Retina (tissue), 1 donor: ENCODE measurements around the gene SPEM3.

Experiments used
- DNase-seq: peaks from one replicate; pipeline ENCODE4 v3.0.0-alpha.2; 2016

SPEM3 gene

DNA sequence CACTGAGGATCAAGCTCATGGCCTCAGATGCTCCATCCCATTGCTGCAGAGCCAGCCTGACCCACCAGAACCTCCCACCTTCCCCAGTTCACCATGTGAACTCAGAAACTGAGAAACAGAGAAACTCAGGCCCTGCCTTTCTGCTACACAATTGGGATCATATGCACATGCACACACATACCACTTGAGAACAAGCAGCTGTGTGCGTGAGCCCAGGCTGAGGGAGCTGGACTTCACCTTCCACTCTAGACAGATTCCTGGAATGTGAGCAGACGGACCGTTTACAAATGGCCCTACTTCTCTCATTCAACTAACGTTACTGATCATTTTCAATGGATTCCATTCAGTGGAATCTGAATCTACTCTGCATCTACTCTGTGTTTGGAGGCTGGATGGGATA lies 5.0 kb upstream of the SPEM3 start:
- no peak for DNase-seq

DNA sequence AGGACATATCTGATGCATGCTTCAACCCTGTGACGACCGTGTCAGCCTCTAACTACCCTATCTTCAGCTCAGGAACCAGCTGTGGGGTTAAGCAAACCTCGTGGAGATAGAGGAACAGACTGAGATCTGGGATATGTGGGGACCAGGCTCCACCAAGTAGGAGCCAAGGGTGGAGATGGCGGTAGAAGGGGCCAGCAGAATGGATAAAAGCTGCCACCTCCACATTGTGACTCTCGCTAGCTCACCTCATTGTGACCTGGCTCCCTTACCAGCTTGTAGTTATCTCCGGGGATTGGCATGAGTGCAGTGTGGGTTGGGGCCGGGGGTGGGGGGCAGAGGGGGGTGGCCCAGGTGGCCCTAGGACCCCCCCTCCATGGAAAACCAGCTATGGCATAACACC lies 3.3 kb upstream of the SPEM3 start, which contains the start of gene SPEM2:
SPEM2 (plus strand) TSS at position 301 of the 400 bp plus-strand sequence; CDS start at position 374, 73 bp downstream.
- no peak for DNase-seq

DNA sequence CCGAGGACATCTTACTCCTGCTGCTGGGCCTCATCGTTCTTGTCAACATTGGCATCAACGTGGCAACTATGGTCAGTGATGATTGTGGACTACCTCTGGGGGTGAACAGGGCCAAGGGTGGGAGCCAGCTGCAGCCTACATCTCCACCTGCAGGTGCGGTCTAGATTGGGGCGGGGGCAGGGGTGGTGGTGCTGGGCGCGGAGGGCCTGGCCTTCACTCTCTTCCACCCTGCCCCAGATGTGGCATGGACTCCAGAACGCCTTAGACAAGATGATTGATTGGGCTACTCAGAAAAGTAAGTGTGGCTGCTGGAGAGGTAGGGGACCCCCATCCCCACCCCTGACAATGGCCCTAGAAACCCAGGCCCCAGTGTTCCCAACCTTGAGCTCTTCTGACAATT lies 2.9 kb upstream of the SPEM3 start:
- no peak for DNase-seq

DNA sequence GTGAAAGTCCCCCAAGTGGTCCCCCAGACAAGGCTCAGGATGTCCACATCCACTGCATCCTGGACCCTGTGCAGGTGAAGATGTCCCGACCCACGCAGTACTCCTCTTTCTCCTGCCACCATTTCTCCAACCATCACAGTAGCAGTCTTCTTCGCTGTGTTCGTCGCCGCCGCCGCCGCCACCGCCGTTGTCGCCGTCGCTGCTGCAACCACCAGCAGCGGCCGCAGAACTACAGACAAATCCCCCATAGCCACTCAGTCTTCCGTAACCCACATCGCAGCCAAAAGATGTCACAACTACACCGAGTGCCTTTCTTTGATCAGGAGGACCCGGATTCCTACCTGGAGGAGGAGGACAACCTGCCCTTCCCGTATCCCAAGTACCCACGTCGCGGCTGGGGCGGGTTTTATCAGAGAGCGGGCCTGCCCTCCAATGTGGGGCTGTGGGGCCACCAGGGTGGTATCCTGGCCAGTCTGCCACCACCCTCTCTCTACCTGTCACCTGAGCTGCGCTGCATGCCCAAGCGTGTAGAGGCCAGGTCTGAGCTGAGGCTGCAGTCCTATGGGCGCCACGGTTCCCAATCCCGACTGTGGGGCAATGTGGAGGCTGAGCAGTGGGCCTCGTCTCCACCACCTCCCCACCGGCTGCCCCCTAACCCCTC lies 2.3 kb upstream of the SPEM3 start:
- no peak for DNase-seq

DNA sequence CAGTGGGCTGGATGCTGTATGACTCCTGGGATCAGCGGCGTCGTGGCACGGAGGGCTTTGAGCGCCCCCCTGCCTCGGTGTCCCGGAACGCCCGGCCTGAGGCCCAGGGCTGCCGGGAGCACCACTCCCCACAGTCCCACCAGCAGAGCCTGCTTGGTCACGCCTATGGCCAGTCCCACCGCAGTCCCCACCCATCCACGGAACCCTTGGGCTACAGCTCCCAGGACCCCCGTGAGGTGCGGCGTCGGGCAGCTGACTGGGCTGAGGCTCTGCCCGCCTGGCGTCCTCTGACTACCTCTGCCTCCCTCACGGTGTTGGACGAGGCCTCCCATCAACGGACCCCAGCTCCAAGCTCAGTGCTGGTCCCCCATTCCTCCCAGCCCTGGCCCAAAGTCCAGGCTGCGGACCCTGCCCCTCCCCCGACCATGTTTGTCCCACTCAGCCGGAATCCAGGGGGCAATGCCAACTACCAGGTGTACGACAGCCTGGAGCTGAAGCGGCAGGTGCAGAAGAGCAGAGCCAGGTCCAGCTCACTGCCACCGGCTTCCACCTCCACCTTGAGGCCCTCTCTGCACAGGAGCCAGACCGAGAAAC lies 1.7 kb upstream of the SPEM3 start:
- DNase-seq, result no peak

DNA sequence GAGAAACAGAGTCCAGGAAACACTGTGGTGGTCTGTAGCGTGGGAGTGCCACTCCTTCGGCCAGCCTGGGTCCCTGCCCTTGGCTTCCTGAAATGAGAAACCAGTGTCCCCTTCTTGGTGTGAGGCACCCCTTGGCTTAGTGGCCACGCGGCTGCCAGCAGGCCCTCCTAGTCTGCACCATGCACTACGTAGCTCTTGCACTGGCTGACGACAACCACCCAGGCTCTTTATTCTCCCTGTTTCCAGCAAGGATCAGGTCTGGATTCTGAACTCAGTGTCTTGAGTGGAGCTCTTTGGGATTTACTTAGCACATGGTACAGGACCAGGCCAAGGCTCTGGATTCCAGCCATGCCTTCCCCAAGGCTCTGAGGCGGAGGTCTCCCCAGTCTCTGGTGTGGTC lies 1.1 kb upstream of the SPEM3 start:
- no peak for DNase-seq

DNA sequence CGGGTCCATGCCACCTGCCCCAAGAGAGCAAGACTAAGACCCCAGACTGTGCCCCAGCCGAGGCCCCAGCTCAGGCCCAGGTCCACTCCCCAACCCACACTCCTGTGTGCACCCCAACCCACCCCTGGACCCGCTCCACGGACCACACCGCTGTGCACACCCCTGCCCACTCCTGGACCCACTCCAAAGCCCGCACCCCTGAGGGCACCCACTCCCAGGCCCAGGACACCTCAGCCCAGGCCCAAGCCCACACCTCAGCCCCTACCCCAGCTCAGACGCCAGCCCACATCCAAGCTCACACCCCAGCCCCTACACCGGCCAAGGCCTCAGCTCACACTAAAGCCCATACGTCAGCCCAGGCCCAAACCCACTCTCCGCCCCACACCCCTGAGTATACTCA lies 1.1 kb downstream of the SPEM3 start:
- no peak for DNase-seq

DNA sequence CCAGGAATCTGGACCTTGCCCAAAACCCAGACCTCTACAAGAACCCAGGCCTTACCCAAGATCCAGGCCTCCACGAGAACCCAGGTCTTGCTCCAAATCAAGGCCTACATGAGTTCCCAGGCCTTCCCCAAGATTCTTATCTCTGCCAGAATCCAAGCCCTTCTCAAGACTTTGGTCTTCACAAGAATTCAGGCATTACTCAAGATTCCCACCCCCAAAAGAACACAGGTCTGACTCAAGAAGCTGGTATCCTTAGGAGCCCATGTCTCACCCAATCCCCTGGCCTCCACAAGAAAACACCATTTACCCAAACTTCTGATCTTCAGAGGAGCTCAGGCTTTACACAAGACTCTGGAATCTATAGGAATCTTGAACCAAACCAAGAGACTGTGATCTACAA lies 2.6 kb downstream of the SPEM3 start:
- DNase-seq, result no peak

DNA sequence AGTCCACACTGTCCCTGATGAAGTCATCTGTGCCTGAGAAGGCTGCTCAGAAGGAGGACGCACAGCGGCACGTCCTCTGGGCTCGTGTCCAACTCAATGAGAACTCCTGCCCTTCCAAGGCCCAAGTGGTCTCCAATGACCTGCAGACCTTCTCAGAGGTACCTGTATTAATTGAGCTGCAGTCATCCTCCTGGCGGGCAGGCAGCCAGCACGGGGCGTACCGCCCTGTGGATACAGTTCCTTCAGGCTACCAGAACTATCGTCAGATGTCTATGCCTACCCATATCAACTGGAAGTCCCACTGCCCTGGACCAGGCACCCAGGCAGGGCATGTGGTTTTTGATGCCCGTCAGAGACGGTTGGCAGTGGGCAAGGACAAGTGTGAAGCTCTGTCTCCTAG lies 3.6 kb downstream of the SPEM3 start:
- DNase-seq, result no peak

DNA sequence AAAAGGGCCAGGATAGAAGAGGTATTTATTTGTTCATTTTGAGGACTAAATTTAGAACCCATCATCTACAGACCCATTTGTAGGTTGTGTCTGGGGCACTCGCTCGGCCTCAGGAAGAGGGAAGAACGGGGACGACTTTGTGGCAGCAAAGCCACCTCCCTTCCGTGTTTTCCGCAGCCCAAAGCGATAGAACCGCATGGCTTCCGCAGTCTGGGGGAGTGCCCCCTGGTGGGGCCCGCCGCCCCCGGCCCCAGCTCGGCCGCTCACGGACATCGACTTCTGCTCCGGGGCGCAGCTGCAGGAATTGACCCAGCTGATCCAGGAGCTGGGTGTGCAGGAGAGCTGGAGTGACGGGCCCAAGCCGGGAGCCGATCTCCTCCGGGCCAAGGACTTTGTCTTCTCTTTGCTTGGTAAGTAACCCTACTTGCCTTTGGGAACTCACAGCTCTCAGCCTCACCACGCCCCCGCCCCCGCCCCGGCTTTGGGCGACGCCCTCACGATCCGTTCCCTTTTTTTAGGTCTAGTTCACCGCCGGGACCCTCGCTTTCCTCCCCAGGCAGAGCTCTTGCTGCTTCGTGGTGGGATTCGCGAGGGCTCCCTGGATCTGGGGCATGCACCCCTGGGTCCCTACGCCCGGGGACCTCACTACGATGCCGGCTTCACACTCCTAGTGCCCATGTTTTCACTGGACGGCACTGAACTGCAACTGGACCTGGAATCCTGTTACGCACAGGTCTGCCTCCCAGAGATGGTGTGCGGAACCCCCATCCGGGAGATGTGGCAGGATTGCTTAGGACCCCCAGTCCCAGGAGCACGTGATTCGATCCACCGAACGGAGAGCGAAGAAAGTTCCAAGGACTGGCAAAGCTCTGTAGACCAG lies 7.3 kb downstream of the SPEM3 start:
- DNase-seq, result peak; percentile 62

DNA sequence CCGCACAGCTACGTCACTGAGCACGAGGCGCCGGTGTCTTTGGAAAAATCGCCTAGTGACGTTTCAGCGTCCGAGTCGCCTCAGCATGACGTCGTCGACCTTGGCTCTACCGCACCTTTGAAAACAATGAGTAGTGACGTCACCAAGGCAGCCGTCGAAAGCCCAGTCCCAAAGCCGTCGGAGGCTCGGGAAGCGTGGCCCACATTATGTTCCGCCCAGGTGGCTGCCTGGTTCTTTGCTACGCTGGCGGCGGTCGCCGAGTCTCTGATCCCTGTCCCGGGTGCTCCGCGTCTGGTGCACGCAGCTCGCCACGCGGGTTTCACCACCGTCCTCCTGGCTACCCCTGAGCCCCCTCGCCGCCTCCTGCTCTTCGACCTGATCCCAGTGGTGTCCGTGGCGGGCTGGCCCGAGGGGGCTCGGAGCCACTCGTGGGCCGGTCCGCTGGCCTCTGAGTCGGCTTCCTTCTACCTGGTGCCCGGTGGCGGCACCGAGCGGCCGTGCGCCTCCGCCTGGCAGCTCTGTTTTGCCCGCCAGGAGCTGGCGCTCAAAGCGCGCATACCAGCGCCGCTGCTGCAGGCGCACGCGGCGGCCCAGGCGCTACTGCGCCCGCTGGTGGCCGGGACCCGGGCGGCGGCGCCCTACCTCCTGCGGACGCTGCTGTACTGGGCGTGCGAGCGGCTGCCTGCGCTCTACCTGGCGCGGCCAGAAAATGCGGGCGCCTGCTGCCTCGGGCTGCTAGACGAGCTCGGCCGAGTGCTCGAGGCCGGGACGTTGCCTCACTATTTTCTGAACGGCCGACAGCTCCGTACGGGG lies 8.1 kb downstream of the SPEM3 start:
- peak; percentile 91 for DNase-seq

DNA sequence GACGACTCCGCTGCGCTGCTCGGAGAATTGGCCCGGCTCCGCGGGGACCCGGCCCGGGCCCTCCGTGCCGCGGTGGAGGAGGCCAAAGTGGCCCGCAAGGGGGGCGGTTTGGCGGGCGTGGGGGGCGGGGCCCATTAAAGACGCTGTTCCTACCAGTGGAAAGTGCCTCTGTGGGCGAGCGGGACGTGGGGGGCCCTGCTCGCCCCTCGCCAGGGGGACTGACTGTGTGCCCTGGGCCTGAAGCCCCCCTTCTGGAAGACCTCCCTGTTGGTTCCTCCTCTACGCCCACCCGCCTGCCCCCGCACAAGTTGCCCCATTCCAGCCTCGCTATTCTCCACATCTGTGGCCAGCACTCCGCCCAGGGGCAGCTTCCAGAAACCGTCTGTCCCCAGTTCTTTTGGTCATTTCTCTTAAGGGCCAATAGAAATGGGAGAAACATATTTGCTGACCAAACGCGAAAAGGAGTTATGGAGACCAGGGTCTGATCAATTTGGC lies 8.8 kb downstream of the SPEM3 start:
- peak; percentile 32 for DNase-seq

DNA sequence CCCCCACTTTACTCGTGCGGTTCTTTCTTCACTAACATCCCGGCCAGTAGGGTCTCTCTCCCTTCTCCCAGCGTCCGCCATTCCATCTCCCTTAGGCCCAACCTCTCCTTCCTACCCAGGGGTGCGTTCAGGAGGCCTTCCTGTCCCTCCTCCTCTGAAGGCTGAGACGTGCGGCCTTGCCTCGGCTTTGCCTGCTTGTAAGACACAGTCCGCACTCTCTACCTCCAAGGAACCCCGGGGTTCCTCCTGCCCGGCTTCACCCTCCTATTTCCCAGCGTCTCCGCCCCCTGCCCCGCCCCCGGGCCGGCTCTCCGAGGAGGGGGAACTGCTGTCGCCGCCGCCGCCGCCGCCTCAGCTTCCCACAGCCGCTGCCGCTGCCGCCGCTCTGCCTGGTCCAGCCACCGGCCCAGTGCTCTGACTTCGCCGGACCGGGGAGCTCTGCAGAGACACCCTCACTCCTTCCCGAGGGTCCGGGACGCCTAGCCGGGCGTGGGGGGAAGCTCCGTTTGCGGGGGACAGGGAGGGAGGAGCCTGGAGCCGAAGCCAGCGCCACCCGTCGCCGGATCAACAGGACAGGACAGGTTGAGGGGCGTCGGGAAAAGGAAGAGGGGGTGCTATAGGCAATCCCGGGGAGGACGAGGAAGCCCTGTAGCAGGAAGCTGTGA lies 9.4 kb downstream of the SPEM3 start:
- DNase-seq, result peak; percentile 78

DNA sequence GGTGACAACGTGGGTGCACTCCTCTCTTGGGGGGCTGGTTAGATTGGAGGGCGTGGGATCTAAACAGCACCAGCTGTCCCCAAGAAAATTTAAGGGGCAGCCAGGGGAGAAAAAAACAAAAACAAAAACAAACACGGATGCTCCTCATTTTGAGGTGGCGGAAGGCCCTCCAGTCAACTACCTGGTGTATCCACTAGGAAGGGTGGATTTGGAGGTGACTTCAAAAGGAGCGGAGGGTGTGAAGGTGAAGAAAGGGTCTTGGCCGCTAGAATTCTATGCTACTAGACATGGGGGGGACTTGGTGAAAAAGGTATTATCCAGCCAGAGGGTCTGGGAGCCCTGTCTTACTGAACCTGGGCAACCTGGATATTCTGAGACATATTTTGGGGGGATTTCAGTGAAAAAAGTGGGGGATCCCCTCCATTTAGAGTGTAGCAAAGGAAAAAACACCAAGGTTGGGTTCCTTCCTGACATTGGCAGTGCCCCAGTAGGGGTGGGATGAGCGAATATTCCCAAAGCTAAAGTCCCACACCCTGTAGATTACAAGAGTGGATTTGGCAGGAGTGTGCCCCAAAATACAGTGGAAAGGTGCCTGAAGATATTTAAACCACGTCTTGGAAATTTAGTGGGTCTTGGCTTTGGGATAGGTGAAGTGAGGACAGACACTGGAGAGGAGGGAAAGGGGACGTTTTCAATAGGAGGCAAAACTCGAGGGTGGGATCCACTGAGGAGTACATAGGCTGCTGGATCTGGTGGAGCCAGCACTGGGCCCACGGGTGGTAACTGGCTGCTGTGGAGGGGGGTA lies 10.2 kb downstream of the SPEM3 start:
- DNase-seq, result no peak

DNA sequence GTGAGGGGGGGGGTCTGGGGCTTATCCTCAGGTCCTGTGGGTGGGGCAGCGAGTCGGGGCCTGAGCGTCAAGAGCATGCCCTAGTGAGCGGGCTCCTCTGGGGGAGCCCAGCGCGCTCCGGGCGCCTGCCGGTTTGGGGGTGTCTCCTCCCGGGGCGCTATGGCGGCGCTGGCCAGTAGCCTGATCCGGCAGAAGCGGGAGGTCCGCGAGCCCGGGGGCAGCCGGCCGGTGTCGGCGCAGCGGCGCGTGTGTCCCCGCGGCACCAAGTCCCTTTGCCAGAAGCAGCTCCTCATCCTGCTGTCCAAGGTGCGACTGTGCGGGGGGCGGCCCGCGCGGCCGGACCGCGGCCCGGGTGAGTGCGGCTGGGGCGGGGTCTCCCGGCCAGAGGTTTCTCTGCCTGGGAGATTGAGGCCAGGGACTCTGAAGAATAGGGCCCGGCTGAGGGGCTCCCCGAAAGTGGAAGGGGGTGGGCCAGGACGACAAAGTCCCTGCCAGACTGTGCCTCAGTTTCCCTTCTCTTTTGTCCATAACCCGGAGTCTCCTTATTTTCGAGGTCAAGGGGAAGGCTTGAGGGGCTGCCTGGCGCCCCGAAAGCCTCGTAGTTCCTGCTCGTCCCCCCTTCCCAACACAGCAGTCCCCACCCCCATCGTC lies 10.9 kb downstream of the SPEM3 start, which contains the start of gene FGF11:
FGF11 (plus strand) TSS at position 51 of the 651 bp plus-strand sequence; CDS start at position 160, 109 bp downstream.
- DNase-seq, result peak; percentile 54

DNA sequence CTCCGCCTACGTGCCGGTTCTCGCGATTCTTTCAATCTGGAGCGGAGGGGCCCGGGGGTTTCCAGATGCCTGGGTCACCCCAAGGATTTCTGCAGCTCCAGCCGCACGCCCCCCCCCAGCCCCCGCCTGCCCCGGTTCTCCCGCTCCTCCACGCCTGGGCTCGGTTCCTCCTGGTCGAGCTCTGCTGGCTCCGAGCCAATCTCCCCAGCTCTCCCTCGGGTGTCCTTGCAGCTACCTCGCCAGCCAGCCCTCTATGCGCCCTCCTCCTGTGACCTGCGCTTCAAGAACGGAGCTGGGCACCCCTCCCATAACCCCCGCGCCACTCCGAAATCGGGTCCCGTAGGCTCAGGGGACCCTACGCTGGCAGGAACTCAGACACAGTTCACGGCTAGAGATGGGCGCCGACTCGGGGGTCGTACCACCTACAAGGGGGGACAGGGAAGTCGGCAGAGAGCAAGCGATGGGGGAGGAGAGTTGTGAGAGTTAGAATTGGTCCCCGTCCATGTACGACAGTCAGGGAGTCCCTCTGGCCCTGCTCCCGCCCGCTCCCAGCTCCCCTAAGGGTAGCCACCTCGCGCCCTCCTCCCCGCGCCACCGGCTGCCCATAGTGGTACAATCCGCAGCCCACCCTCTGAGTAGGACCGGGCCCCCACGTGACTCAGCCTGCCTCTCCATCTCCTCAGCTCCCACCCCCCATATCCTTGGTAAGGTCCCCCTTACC lies 11.6 kb downstream of the SPEM3 start:
- DNase-seq, result peak; percentile 95

DNA sequence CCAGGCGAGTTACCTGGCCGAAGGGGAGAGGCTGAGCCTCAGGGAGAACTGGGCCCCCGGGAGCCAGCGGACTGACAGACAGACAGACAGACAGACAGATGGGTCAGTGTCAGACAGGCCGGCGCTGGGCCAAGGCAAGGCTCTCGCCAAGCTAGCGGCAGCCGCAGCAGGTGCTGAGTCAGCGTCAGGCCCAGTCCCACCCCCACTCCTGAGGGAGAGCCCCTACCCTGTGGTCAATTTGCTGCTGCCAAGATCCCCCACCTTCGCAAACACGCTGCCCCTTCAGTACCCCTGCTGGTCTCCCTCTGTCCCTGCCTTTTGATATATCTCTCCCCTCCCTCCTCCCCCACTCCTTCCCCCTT lies 12.2 kb downstream of the SPEM3 start:
- DNase-seq, result no peak

DNA sequence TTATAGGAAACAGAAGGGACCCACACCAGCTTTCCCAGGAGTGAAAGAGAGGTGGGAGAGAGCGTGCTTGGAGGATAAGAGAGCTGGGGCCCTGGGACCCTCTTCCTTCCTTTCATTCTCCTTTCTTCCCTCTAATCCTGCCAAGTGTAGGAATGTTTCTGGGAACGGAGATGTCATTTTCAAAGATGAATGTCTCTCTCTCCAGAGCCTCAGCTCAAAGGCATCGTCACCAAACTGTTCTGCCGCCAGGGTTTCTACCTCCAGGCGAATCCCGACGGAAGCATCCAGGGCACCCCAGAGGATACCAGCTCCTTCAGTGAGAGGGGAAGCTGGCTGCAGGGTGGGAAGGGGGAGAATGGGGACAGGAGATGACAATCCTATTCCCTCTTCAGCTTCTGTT lies 12.6 kb downstream of the SPEM3 start:
- DNase-seq, result no peak

DNA sequence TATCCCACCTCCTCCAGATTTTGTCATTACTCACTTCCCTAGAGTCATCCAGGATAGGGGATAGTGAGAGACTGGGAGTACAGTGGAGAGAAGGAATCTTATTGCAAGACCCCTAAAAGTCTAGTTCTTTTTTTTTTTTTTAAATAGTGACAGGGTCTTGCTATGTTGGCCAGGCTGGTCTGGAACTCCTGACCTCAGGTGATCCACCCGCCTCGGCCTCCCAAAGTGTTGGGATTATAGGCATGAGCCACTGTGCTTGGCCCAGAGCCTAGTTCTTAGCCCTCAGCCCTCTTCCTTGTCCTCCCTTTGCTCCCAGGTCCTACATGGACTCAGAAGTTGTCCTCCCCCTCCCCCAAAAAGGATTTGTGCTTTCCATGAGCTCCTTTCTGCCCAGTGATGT lies 13.5 kb downstream of the SPEM3 start:
- DNase-seq, result no peak
